K562 (cell line): Measurements from ENCODE around the gene BRWD1. TPM values are rescaled to one million over a fixed set of nuclear protein-coding genes. Genes with fewer than 3 reads are reported as not detected.

Source experiments
- ARHGAP35 ChIP-seq: fragments of 450-650 bp; IDR thresholded peaks from 2 replicates; pipeline ENCODE4 v1.6.1; 2018; ENCODE audit not compliant: partially characterized antibody
- BMI1 ChIP-seq: fragments of 150-350 bp; IDR thresholded peaks from 2 replicates; pipeline ENCODE4 v1.6.1; 2014; ENCODE audit warnings: low read length
- CTBP1 ChIP-seq: fragments of 450-650 bp; IDR thresholded peaks from 2 replicates; pipeline ENCODE4 v1.6.1; 2016; ENCODE audit warnings: borderline replicate concordance
- ILF3 ChIP-seq: fragments of 450-650 bp; IDR thresholded peaks from 2 replicates; pipeline ENCODE4 v1.6.1; 2018; ENCODE audit warnings: antibody characterized with exemption, mild to moderate bottlenecking, moderate library complexity, borderline replicate concordance
- NFE2L1 ChIP-seq: fragments of 450-650 bp; IDR thresholded peaks from 2 replicates; pipeline ENCODE4 v1.6.1; 2016; ENCODE audit warnings: missing genetic modification characterization, low read depth, mild to moderate bottlenecking, missing compliant biosample characterization, moderate library complexity, borderline replicate concordance
- NR2F6 ChIP-seq: fragments of 450-650 bp; formaldehyde crosslinking; IDR thresholded peaks from 2 replicates; pipeline ENCODE4 v1.4.0; 2020; ENCODE audit warnings: mild to moderate bottlenecking
- POLR2AphosphoS5 ChIP-seq: IDR thresholded peaks from 2 replicates; pipeline ENCODE4 v1.6.1; 2011; ENCODE audit warnings: mild to moderate bottlenecking, low read depth, low read length, moderate library complexity; ENCODE audit not compliant: control insufficient read depth, insufficient read depth
- POLR2G ChIP-seq: fragments of 200-400 bp; formaldehyde crosslinking; IDR thresholded peaks from 2 replicates; pipeline ENCODE4 v1.6.1; 2017; ENCODE audit warnings: low read depth, mild to moderate bottlenecking, antibody characterized with exemption, low read length, moderate library complexity
- TCF7 ChIP-seq: sonication (generic); IDR thresholded peaks from 2 replicates; pipeline ENCODE4 v1.6.1; 2016; ENCODE audit warnings: antibody characterized with exemption, borderline replicate concordance
- ZNF134 ChIP-seq: fragments of 250-450 bp; sonication (Bioruptor Pico); conservative IDR thresholded peaks from 2 replicates; pipeline ENCODE4 v1.4.0; 2020
- ZNF324 ChIP-seq: fragments of 250-450 bp; sonication (Bioruptor Pico); IDR thresholded peaks from 2 replicates; pipeline ENCODE4 v1.4.0; 2020; ENCODE audit warnings: mild to moderate bottlenecking
- ZSCAN32 ChIP-seq: fragments of 450-650 bp; formaldehyde crosslinking; IDR thresholded peaks from 2 replicates; pipeline ENCODE4 v1.4.0; 2020; ENCODE audit warnings: mild to moderate bottlenecking, moderate library complexity
- polyA plus RNA-seq, 8 experiments: library from polyadenylated mRNA; depleted of rRNA in 4 of 8; stranded (reverse) in 5 of 8; unstranded in 3 of 8; fragments of >200 nt; fragmentation: Nextera tagmentation in 2 of 8; fragmentation: Illumina TruSeq in 1 of 8; extraction: Ambion mirVana in 2 of 8; extraction: Trizol in 1 of 8; gene quantifications; 2 replicates each; pipeline versions ENCODE4 v1.2.1 to v1.2.3, GENCODE V29; 2011 to 2014; ENCODE audit warnings: inconsistent platforms in 1 of 8, missing spikeins in 1 of 8
- total RNA-seq, 7 experiments: library from RNA; depleted of rRNA in 6 of 7; stranded (reverse); fragments of >200 nt in 6 of 7; fragmentation: Illumina TruSeq in 2 of 7; extraction: Trizol in 2 of 7; gene quantifications; 2 replicates each; pipeline versions ENCODE4 v1.2.1 to v1.2.3, GENCODE V29; 2011 to 2021; ENCODE audit warnings: low replicate concordance in 1 of 7
- TF ChIP-seq, protein P1 (sequence below): sonication (generic); formaldehyde crosslinking; IDR thresholded peaks from 2 replicates; pipeline ENCODE4 v1.5.0; 2020; ENCODE audit warnings: missing genetic modification reagents
- TF ChIP-seq, protein P2 (sequence below): fragments of 450-650 bp; IDR thresholded peaks from 2 replicates; pipeline ENCODE4 v1.6.1; 2017; ENCODE audit warnings: antibody characterized with exemption
- TF ChIP-seq, protein P3 (sequence below): sonication (generic); formaldehyde crosslinking; IDR thresholded peaks from 2 replicates; pipeline ENCODE4 v1.8.0; 2022; ENCODE audit warnings: mild to moderate bottlenecking, missing genetic modification reagents
- TF ChIP-seq, protein P4 (sequence below): sonication (generic); formaldehyde crosslinking; IDR thresholded peaks from 2 replicates; pipeline ENCODE4 v1.8.0; 2022; ENCODE audit warnings: missing genetic modification reagents, mild to moderate bottlenecking, borderline replicate concordance
- TF ChIP-seq, protein P5 (sequence below): sonication (generic); formaldehyde crosslinking; IDR thresholded peaks from 2 replicates; pipeline ENCODE4 v1.9.0; 2022; ENCODE audit warnings: mild to moderate bottlenecking, missing genetic modification reagents

Gene BRWD1
- total and polyA plus RNA-seq, 9 of the 15 experiments (the other 6 are each of a cell fraction or from before 2014, with no cell fraction given), result 10.1 to 60.2 (median 34.1) TPM

DNA sequence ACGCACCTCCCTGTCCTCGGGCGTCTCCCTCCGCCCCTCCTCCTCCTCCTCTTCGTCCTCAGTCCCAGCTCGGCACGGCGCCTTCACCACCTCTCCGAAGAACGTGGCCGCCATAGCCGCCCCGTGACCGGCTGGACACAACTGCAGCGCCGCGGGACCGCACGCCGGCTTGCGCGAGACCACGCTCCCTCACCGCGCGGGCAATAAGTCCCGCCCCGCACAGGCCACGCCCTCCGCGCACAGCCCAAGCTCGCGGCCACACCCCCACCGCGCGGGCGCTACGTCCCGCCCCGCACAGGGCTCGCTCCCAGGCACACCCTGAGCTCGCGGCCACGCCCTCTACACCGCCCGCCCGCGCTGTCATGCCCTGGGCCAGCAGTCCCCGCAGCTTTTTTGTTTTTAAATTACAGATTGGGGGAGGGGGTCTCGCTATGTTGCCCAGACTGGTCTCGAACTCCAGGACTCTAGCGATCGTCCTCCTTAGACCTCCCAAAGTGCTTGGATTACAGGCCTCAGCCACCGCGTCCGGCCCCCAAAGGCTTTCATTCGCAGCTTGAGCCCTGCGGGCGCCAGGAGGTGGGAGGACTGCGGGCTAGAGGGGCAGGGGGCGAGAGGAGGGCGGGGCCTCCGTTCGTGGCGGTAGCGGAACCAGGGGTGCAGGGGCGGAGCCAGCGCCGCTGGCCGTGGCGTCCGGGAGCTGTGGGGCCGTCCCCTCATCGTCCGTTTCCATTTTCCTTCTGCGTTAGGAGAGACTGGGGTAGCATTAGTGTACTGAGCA is 130.0 kb downstream of the BRWD1 start, which contains the start of gene PSMG1 (continued):
- TF ChIP-seq, protein P1, sequence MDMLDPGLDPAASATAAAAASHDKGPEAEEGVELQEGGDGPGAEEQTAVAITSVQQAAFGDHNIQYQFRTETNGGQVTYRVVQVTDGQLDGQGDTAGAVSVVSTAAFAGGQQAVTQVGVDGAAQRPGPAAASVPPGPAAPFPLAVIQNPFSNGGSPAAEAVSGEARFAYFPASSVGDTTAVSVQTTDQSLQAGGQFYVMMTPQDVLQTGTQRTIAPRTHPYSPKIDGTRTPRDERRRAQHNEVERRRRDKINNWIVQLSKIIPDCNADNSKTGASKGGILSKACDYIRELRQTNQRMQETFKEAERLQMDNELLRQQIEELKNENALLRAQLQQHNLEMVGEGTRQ (CRISPR knock-in tag), result peak; percentile 71
- TF ChIP-seq, protein P2, sequence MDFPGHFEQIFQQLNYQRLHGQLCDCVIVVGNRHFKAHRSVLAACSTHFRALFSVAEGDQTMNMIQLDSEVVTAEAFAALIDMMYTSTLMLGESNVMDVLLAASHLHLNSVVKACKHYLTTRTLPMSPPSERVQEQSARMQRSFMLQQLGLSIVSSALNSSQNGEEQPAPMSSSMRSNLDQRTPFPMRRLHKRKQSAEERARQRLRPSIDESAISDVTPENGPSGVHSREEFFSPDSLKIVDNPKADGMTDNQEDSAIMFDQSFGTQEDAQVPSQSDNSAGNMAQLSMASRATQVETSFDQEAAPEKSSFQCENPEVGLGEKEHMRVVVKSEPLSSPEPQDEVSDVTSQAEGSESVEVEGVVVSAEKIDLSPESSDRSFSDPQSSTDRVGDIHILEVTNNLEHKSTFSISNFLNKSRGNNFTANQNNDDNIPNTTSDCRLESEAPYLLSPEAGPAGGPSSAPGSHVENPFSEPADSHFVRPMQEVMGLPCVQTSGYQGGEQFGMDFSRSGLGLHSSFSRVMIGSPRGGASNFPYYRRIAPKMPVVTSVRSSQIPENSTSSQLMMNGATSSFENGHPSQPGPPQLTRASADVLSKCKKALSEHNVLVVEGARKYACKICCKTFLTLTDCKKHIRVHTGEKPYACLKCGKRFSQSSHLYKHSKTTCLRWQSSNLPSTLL, result no peak
- TF ChIP-seq ARHGAP35 (no peak), POLR2AphosphoS5 (peak; percentile 78), NFE2L1 (tag) (no peak), ZSCAN32 (CRISPR knock-in tag) (no peak), ZNF324 (no peak; the same call in 1 of the 2 replicates), NR2F6 (no peak; the same call in 1 of the 2 replicates), ZNF134 (CRISPR knock-in tag) (no peak; the same call in 1 of the 2 replicates), CTBP1 (peak; percentile 95), BMI1 (no peak), POLR2G (peak; percentile 99), TCF7 (no peak), ILF3 (peak; percentile 74; the same call in 1 of the 2 replicates)
- TF ChIP-seq, protein P3, sequence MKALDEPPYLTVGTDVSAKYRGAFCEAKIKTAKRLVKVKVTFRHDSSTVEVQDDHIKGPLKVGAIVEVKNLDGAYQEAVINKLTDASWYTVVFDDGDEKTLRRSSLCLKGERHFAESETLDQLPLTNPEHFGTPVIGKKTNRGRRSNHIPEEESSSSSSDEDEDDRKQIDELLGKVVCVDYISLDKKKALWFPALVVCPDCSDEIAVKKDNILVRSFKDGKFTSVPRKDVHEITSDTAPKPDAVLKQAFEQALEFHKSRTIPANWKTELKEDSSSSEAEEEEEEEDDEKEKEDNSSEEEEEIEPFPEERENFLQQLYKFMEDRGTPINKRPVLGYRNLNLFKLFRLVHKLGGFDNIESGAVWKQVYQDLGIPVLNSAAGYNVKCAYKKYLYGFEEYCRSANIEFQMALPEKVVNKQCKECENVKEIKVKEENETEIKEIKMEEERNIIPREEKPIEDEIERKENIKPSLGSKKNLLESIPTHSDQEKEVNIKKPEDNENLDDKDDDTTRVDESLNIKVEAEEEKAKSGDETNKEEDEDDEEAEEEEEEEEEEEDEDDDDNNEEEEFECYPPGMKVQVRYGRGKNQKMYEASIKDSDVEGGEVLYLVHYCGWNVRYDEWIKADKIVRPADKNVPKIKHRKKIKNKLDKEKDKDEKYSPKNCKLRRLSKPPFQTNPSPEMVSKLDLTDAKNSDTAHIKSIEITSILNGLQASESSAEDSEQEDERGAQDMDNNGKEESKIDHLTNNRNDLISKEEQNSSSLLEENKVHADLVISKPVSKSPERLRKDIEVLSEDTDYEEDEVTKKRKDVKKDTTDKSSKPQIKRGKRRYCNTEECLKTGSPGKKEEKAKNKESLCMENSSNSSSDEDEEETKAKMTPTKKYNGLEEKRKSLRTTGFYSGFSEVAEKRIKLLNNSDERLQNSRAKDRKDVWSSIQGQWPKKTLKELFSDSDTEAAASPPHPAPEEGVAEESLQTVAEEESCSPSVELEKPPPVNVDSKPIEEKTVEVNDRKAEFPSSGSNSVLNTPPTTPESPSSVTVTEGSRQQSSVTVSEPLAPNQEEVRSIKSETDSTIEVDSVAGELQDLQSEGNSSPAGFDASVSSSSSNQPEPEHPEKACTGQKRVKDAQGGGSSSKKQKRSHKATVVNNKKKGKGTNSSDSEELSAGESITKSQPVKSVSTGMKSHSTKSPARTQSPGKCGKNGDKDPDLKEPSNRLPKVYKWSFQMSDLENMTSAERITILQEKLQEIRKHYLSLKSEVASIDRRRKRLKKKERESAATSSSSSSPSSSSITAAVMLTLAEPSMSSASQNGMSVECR, result peak; percentile 95; the same call in 1 of the 2 replicates
- TF ChIP-seq, protein P4, sequence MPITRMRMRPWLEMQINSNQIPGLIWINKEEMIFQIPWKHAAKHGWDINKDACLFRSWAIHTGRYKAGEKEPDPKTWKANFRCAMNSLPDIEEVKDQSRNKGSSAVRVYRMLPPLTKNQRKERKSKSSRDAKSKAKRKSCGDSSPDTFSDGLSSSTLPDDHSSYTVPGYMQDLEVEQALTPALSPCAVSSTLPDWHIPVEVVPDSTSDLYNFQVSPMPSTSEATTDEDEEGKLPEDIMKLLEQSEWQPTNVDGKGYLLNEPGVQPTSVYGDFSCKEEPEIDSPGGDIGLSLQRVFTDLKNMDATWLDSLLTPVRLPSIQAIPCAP (CRISPR knock-in tag), result no peak
- TF ChIP-seq, protein P5, sequence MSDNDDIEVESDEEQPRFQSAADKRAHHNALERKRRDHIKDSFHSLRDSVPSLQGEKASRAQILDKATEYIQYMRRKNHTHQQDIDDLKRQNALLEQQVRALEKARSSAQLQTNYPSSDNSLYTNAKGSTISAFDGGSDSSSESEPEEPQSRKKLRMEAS, result peak; percentile 91
